ENCODE data around the gene GABBR1.

- TF ChIP-seq, protein P1, sequence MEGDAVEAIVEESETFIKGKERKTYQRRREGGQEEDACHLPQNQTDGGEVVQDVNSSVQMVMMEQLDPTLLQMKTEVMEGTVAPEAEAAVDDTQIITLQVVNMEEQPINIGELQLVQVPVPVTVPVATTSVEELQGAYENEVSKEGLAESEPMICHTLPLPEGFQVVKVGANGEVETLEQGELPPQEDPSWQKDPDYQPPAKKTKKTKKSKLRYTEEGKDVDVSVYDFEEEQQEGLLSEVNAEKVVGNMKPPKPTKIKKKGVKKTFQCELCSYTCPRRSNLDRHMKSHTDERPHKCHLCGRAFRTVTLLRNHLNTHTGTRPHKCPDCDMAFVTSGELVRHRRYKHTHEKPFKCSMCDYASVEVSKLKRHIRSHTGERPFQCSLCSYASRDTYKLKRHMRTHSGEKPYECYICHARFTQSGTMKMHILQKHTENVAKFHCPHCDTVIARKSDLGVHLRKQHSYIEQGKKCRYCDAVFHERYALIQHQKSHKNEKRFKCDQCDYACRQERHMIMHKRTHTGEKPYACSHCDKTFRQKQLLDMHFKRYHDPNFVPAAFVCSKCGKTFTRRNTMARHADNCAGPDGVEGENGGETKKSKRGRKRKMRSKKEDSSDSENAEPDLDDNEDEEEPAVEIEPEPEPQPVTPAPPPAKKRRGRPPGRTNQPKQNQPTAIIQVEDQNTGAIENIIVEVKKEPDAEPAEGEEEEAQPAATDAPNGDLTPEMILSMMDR (IDR thresholded peaks at IDR 0.05): no peak
- no peak for TF ChIP-seq SIN3A (IDR thresholded peaks at IDR 0.05; ENCODE audit: borderline replicate concordance, insufficient read depth, low read depth, low read length)
- no peak for TF ChIP-seq POLR2AphosphoS5 (IDR thresholded peaks at IDR 0.05; ENCODE audit: low read depth, low read length)
- no peak for TF ChIP-seq REST (IDR thresholded peaks at IDR 0.05; ENCODE audit: insufficient read depth in 1 of 2, low read depth in 2 of 2, low read length in 1 of 2)
- no peak for TF ChIP-seq TCF7L2 (IDR thresholded peaks at IDR 0.05; ENCODE audit: low read depth, low read length)
Measured at GRCh38 chr6:29561091-29561490, 71.9 kb downstream of the GABBR1 start.
